ENCODE measurements around the gene HRH1.
"Not testable (repeated sequence)": the region's sequence is repeated elsewhere in the genome, so short reads cannot be mapped to it uniquely, and the experiment has no call there.

The HRH1 gene, protein sequence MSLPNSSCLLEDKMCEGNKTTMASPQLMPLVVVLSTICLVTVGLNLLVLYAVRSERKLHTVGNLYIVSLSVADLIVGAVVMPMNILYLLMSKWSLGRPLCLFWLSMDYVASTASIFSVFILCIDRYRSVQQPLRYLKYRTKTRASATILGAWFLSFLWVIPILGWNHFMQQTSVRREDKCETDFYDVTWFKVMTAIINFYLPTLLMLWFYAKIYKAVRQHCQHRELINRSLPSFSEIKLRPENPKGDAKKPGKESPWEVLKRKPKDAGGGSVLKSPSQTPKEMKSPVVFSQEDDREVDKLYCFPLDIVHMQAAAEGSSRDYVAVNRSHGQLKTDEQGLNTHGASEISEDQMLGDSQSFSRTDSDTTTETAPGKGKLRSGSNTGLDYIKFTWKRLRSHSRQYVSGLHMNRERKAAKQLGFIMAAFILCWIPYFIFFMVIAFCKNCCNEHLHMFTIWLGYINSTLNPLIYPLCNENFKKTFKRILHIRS

DNA sequence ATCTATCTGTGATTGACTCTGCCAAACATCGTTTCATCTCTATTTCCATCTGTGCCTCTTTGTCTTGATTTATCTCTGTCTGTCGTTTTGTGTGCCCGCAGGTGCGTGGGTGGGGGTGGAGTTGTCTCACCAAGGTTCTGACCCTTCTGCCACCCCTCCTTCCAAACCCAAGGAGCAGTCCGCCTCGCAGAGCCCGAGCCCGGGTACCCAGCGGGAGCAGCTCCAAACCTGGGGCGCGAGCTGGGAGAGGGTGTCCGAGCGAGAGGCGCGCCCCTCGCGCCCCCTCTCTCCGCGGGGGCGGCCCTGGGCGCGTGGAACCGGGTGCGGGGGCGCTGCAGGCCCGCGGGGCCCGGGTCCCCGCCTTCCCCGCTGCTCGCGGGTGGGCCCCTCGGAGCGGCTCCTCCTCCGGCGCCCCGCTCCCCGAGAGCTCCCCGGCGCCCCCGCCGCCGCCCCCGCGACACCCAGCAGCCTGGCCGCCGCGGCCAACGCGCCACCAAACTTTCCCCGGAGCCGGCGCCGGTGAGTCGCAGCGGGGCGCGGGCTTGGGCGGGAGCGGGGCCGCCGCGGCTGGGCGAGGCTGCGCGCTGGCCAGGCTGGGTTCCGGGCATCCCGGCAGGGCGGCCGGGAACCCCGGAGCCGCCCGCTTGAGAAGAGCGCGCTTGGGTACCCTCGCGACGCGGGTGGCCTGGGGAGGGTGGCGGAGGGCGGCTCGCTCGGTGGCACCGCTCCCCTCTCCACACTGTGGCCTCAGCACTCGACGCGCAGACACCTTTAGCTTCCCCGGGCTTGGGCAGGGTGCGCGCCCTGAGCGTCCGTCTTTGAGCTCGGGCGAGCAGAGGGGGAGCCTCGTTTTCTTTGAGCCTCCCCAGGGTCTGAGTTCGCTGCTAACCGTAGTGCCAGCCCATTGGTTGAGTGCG is at the start of gene HRH1:
Gene HRH1, plus strand, starts transcription at position 458 of the 917 bp plus-strand sequence. CDS start 104,545 bp downstream, outside the sequence.
- no peak for DNase-seq

DNA sequence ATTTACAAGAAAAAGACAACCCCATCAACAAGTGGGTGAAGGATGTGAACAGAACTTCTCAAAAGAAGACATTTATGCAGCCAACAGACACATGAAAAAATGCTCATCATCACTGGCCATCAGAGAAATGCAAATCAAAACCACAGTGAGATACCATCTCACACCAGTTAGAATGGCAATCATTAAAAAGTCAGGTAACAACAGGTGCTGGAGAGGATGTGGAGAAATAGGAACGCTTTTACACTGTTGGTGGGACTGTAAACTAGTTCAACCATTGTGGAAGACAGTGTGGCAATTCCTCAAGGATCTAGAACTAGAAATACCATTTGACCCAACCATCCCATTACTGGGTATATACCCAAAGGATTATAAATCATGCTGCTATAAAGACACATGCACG is 41.0 kb upstream of the HRH1 start:
- not testable (repeated sequence) for DNase-seq

DNA sequence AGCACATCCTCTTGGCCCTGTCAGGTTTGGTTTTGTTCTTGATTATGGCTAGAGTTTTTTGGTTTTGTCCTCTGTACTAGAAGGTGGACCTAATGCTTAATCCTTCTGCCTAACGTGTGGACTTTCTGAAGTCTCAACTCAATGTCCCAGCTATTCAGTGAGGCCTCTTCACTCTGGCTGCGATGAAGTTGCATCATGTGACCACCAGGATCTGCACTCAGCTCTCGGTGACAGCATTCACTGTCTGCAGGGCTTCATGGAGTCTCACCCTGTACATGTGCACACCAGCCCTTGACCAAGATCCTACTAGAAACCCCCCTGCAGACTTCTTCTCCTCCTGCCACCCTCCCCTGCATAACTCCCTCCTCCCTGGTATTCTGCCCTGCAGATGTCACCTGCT is 38.7 kb upstream of the HRH1 start:
- DNase-seq: no peak

DNA sequence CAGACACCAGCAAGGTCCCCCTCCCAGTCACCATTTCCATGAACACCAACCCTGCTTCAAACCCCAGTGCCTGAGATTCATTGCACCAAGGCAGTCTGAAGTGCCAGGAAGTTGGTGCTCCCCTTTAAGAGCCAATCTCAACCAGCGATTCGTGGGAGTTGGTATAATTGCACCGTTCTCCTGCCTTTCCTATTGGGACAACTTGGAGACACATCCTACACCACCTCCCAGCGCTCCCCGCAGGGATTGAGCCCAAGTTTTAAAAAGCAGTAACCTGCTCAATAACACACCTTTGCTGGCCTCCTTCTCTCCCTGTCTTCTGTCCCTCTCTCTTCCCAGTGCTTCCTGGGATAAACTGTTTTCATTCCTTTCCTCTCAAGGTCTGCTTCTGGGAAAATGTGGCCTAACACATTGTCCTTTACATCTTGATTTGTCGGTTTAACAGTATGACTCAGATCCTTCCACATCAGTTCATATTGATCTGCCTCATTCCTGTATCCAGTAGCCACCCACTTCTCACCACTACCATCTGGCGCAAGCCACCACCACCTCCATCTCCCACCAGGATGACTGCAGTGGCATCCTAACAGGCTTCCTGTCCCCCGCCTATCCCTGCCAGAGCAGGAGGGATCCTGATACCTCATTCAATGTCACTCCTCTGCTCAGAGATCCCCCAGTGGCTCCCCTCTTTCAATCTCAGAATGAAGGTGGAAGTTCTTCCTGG is 37.8 kb upstream of the HRH1 start:
- DNase-seq: no peak

DNA sequence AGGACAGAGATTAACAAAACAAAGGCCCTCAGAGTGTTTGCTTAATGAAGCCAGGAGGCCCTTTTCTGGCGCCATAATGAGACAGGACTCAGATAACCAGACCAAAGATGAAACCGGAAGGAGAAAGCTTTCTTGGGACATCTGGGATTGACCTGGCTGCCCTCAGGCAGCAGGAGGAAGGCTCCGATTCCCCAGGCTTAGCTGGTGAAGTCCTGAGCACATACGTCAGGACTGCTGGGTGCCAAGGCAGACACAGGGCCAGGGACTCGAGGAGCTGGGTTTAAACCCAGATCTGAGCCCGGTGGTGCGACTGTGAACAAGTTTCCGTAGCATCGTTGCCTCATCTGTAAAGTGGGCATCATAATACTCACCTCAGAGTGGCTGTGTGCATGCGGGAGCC is 36.7 kb upstream of the HRH1 start:
- no peak for DNase-seq

DNA sequence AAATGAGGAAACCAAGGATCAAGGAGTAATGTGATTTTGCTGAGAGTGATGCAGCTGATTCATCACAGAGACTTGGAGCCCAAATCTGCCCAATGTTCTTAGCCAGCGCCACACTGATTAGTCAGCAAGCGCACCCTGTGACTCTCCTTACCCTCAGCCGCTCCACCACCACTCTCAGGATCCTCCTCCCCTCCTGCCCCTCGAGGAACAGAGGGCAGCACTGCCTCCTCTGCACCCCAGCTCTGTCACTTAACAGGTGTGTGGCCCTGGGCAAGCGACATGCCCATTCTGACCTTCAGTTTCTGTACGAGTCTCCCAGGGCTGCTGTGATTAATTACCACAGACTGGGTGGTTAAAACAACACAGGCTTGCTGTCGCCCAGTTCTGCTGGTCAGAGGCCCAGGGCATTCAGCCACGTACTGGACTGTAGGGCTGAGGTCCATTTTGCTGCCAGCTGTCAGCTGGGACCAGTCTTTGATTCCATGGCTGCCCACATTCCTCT is 36.1 kb upstream of the HRH1 start:
- DNase-seq: no peak

DNA sequence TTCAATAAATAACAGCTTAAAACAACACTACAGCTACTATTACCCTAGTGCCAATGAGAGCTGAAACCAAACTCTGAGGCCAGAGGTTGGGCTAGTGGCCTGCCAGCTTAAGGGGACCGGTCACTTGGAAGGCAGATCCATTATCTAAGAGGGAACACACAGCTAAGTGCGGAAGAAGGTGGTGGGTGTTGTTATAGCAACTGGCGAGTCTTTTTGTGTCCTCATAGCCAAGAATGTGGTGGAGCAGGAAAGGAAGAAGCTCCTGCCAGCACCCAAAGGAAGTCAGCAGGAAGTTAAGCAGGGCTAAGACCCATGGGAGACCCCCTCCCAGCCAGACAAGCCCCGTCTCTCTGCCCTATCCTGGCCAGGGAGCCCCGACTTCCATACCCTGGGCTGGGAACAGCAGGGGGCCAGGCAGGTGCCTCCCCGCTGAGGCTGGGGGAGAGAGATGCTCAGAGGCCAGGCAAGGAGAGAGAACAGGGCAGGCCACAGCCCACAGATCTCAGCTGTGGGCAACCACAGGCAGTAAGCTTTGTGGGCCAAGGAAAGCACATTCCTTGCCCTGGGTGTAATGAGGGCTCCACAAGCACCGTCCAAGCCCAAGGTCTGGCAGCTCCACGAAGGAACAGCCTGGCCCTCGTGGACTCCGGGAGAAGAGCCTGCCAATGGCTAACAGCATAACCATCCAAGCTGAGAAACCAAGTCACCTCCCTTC is 34.0 kb upstream of the HRH1 start:
- DNase-seq: no peak

DNA sequence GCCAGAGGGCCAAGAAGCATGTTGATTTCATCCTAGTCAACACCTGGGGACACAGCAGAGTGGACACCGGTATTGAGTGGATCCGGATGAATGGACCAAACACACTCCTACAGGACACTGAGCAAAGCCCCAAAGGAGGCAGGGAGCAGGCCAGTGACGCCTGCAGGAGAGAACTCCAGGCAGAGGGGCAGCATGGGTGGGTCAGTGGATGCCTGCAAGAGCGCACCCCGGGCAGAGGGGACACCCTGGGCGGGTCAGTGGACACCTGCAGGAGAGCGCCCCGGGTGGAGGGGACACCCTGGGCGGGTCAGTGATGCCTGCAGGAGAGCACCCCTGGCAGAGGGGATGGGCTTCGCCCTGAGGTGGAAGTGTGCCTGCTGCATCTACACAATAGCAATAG is 27.6 kb upstream of the HRH1 start:
- DNase-seq: no peak

DNA sequence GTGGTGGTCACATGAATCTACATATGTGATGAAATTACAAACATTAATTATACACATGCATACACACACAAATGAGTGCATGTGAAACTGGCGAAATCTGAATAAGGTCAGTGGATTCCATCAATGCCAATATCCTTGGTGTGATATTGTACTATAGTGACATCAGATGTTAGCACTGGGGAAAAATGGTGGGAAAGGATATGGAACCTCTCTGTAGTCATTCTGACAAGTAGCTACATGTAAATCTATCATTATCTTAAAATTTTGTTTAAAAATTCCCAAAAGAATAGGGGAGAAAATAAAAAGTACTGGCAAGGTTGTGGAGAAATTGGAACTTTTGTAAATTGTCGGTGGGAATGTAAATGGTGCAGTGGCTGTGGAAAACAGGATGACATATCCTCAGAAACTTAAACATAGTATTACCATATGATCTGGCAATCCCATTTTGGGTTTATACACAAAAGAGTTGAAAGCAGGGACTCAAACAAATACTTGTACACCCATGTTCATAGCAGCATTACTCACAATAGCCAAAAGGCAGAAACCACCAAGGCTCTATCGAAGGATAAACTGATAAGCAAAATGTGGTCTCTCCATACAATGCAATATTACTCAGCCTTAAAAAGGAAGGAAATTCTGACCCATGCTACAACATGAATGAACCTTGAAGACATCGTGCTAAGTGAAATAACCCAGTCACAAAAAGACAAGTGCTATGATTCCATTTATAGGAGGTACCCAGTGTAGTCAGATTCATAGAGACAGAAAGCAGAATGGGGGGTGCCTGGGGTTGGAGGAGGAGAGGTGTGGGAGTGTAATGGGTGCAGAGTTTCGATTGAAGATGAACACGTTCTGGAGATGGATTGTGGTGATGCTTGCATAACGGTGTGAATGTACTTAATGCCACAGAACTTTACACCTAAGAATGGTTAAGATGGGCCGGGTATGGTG is 25.3 kb upstream of the HRH1 start:
- no peak for DNase-seq

DNA sequence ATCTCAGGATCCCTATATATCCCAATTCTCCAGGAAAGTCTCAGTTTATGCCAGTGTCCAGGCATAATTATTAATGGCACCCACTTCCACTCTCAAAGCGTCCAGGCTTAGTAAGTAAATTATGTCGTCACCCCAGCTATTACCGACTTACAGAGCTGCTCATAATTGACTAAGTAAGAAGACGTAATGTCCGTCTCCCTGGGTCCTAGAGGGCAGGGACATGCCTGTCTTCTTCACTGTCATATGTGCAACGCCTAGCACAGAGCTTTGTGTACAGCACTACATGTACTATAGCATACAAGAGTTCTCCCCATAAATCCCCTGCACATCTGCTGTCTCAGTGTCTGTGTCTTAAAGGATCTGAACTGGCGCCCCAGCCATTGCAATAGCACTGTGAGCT is 23.9 kb upstream of the HRH1 start:
- DNase-seq: no peak

DNA sequence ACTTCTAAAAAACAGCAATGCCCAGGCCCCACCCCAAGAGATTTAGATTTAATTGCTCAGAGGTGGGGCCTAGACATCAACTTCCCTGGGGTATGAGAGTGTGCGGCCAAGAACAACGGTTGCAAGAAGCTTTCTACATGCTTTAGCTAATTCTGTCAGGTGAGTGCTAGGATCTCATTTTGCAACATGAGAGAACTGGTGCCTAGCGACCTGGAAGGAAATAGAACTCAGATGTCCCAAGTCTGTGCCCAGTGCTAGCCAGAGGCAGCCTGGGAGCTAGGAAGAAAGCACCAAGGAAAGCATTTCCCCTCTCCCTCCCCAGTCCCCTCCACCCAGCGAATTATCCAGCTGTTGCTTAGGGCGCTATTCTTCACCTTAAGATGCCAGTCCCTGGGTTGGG is 22.9 kb upstream of the HRH1 start:
- DNase-seq: no peak

DNA sequence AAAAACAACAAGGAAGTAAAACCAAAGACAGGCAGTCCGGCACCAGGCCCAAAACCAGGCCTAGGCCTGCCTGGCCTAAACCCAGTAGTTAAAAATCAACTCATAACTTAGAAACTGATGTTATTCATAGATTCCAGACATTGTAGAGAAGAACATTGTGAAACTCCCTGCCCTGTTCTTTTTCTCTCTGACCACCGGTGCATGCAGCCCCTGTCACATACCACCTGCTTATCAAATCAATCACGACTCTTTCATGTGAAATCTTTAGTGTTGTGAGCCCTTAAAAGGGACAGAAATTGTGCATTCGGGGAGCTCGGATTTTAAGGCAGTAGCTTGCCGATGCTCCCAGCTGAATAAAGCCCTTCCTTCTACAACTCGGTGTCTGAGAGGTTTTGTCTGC is 22.4 kb upstream of the HRH1 start:
- not testable (repeated sequence) for DNase-seq

DNA sequence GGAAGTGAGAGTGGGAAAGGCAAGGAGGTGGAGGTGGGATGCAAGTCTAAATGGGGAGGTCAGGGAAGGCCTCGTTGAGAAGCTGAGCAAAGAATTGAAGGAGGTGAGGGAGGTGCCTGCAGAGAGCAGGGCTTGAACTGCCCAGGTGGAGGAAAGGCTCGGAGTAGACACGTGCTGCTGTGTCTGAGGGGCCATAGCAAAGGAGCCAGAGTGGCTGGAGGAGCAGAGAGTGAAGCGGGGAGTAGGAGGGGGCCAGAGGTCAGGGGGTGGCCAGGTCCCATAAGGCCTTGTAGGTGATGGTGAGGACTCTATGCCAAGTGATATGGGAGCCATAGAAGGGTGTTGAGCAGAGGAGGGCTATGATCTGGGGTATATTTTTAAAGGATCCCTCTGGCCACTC is 21.4 kb upstream of the HRH1 start:
- DNase-seq: no peak

DNA sequence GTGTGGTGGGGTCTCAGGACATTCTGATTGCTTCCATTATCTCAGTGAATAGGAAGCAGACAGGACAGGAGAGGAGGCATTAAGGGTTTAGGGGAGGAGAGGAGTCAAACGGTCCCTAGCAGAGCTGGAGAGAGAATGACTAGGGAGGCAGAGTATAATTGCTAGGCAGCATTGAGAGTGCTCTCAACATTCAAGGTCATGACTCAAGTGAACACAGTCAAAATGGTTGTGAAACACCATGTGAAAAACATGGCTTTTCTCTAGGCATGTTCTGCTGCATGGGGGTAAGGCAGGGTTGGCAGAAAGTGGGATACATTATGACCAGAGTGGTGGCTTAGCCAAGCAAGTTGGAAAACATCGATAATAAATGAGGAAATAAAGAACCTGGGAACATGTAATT is 19.5 kb upstream of the HRH1 start:
- no peak for DNase-seq

DNA sequence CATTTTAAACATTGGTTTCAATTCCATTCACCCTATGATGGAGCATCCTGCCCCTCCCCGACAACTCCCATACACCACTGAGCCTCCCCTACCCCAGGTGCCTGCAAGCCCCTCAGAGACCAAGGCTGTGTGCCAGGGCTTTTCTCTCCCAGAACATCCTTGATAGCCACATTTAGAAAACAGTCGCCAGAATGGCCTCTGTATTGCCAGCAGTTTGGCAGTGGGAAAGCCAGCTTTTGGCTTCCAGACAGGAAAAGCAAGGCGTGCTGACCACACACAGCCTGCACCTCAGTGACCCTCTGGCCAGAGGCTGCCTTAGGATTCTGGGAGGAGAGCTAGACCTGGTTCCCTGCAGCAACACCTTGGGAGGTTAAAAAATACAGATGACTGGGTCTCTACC is 18.2 kb upstream of the HRH1 start:
- DNase-seq: no peak

DNA sequence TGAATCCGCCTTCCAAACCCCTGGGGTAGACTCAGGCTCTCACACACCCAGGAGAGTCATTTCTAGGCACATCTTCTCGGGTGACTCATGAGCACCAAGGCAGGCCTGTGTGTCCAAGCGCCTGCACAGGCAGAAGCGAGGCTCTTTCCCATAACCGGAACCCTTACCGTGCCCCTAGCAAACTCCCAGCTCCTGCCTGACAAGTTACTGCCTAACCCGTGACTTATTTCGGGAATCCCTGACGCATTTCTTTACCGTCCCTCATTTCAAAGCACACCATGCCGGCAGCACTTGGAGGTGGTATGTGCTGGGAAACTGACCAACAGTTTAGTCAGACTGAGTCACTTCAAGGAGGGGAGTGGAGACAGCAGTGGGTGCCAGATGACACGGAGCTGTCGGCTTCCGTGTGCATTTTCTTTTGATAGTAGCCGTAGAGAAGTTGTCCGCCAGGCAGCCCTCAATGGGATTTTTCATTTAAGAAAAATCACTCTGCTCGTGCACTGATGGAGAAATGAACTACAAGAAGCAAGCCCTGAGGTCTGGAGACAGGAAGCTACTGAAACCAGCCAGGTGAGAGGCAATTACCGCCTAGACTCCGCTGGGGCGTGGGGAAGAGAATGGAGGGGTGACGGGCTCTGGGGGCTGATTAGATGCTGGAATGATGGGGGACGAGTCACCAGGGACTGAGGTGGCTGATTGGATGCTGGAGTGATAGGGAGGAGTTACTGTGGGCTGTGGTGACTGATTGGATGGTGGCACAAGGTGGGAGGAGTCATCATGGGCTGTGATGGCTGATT is 17.3 kb upstream of the HRH1 start:
- no peak for DNase-seq

DNA sequence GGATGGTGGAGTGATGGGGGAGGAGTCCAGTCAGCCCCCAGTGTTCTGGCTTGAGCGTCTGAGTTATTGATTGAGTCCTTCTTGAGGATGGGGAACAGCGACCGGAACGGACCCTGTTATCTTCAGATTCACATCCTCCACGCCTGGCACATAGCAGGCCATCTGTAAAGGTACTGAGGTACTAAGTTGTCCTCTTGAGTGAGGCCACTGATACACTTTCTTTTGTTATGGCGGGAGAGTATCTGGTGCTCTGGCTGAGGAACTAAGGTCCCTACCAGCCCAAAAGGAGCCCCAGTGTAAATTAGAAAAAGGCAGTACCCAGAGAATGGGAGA is 16.7 kb upstream of the HRH1 start:
- DNase-seq: no peak

DNA sequence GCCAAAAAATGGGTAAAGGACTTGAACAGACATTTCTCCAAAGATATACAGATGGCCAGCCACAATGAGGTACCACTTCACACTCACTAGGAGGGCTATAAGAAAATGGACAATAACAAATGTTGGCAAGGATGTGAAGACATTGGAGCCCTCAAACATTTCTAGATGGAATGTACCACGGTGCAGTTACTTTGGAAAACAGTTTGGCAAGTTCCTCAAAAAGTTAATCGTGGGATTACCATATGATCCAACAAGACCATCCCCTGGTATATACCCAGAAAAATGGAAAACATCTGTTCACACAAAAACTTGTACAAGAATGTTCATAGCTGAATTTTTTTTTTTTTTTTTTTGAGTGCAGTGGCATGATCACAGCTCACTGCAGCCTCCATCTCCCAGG is 15.9 kb upstream of the HRH1 start:
- no peak for DNase-seq

DNA sequence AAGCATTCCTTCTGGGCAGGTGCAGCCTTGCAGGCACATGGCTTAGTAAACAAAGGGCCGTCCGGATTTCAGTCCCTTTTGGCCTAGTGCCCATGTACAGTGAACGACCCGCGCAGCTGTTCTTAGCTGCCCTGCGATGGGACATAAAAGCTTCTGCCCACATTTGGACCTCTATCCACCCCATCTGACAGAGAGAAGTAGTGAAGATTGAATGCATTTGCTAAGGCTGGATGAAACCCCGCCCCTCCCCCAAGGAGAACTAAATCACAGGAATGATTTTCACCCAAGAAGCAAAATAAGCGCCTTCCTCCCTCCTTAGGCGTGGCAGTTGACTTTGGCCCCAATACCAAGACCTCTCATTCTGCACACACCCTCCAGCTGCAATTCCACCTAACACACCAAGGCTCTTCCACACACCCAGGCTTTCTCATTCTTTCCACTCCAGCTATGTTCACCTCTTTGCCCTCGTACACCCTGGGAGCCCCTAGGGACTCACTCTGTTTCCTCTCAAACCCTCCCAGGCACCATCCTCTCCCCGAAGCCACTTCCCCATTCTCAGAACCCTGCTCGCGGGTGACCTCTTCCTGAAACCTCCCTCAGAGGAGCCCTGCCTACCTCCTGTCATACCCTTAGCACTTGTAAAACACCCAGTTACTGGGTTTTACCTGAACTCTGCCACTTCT is 14.1 kb upstream of the HRH1 start:
- peak; percentile 26 for DNase-seq

DNA sequence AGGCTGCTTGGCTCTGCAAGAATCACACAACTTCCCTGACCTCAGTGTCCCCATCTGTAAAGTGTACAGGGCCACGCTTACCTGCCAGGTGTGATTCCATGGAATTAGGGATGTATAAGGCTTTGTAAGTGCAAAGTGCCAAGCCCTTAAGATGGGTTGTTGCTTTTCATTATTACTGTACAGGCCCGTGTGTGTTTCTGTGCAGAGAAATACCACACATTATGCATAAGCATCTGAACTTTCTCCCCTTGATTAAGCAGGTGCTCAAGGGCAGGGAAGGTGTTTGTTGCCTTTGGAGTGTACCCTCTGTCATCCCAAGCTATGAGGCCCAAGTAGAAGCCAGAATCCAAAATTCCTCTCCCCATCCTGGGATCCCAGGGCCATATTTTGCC is 13.6 kb upstream of the HRH1 start:
- no peak for DNase-seq

Measured in NCI-H1092 (cell line).